ENCODE measurements around the gene CLIP3.
"Not testable (repeated sequence)": the region's sequence is repeated elsewhere in the genome, so short reads cannot be mapped to it uniquely, and the experiment has no call there.

The CLIP3 gene

DNA sequence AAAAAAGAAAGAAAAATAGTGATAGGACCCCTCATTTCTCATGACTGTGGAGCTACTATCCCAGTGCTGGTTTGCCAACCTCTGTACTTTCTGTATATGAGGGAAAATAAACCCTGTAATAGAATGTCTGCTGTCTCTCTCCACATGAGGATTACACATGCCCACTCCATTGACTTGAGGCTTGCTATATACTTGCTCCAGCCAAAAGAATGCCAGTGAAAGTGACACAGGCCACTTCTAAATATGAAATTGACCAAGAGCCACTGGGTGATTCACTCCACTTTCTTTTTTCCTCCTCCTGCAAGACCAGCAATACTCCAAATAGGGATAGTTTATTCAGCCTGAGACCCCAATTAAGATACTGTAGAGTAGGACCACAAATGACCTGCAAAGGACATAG is 15.2 kb upstream of the CLIP3 start:
- DNase-seq: no peak

DNA sequence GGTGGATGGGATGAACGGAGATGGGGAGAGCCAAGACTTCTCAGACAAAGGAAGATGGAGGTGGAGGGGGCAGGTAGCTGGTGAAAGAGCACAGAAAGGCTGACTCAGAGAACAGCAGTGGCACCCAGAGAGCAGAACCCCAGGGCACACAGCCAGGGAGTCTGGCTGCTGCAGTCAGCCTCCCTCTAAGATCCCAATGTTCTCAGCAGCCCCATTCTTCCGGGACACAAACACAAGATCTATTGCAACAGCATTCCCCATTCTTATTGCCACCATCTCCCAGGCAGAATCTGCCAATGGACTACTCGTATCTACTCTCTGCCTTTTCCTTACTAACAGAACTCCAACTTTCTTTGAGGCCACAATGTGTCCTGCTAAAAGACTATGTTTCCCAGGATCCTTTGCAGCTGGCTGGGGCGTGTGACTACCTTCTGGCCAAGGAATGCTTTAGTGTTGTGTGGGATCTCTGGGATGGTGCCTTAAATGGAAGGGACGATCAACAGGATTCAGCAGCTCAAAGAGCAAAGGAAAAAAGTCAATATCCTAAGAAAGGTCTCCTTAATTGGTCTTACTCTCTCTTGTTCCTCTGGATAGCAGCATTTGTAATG is 13.9 kb upstream of the CLIP3 start:
- DNase-seq: no peak

DNA sequence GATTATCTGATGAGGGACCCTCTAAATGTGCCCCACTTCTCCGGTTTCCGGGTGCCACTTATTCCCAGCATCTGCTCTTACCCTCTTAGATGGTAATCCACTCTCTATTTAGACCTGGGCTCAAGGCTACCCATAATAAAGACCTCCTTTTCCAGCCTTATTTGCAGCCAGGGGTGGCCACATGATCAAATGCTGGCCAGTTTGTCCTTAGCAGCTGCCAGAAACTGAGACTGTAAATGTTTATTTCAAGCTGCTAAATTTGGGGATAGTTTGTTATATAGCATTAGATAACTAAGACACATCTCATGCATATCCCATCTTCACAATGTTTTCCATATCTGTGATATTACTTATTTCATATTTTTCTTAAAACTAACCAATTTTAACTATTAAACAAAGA is 11.3 kb upstream of the CLIP3 start:
- DNase-seq: no peak

DNA sequence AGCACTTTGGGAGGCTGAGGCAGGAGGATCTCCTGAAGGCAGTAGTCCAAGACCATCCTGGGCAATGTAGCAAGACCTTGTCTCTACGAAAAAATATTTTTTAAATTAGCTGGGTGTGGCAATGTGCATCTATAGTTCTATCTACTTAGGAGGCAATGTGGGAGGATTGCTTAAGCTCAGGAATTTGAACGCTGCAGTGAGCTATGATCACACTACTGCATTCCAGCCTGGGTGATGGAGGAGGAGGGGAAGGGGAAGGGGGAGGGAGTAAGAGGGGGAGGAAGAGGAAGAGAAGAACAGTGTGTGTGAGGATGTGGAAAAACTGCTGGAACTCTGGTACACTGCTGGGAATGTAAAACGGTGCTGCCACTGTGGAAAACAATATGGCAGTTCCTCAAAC is 9.2 kb upstream of the CLIP3 start:
- DNase-seq: no peak

DNA sequence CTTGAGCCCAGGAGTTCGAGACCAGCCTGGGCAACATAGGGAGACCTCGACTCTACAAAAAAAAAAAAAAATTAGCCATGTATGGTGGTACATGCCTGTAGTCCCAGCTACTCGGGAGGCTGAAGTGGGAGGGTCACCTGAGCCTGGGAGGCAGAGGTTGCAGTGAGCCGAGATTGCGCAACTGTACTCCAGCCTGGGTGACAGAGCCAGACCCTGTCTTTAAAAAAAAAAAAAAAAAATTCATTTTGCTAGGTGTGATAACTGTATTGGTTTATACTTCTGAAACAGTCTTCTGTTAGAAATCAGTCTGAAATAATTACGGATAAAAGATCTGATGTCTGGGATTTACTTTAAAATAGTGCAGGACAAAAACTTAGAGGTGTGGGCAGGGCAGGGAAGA is 8.4 kb upstream of the CLIP3 start:
- DNase-seq: not testable (repeated sequence)

DNA sequence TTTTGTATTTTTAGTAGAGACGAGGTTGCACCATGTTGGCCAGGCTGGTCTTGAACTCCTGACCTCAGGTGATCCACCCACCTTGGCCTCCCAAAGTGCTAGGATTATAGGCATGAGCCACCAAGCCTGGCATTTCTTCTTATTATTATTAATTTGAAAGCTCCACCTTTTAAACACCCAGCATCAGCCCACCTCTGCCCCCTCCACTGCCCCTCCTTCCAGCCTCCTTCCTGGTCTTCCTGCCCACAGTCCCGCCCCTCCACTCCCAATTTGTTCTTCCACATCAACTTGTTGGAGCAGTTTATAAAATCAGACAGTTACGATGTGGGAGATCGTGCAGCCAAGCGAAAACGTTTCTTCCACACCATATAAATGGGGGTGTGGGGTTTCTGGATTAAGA is 7.8 kb upstream of the CLIP3 start:
- DNase-seq: no peak

DNA sequence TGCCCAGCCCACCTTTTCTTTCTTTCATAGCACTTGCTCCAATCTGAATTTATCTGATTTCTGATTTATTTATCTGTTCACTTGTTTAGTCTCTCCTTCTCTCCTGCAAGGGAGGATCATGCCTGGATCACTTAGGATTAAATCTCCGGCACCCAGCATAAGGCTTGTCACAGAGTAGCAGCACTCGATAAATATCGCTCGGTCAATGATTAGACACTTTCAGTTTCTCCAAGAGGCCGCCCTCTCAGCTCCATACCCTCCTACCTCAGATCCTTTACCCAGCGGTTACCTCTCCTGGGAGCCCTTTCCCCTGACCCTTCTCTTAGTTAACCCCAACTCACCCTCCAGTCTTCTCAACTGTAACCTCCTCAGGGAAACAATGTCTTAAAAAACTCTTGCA is 1.4 kb downstream of the CLIP3 start:
- DNase-seq: no peak

DNA sequence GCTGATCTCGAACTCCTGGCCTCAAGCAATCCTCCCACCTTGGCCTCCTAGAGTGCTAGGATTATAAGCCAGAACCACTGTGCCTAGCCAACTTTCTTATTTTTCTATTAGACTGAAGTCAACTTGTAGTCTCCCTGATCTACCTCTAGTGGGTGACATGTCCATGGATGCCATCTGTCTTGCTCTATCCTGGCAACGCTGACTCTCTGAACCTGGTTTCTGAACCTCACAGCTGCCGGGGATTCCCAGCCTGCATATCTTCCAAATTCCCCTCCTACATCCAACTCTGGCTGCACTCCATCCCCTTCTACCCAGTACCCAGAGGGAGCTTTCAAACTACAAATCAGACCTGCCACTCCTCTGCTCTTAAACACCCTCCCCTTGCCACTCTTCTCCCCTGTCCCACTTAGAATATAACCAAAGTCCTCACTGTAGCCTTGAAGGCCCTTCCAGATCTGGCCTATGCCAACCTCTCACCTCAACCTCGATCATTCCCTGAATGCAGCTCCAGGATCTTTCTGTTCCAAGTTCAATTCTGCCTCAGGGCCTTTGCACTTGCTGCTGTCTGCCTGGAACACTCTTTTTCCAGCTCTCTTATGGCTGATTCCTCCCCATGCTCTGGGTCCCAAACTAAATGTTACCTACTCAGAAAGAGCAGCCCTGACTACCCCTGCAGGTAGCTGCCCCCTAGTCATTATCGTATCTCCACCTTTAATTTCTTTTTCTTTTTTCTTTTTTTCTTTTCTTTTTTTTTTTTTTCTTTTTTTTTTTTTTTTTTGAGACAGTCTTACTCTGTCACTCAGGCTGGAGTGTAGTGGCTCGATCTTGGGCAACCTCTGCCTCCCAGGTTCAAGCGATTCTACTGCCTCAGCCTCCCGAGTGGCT is 2.2 kb downstream of the CLIP3 start:
- no peak for DNase-seq

DNA sequence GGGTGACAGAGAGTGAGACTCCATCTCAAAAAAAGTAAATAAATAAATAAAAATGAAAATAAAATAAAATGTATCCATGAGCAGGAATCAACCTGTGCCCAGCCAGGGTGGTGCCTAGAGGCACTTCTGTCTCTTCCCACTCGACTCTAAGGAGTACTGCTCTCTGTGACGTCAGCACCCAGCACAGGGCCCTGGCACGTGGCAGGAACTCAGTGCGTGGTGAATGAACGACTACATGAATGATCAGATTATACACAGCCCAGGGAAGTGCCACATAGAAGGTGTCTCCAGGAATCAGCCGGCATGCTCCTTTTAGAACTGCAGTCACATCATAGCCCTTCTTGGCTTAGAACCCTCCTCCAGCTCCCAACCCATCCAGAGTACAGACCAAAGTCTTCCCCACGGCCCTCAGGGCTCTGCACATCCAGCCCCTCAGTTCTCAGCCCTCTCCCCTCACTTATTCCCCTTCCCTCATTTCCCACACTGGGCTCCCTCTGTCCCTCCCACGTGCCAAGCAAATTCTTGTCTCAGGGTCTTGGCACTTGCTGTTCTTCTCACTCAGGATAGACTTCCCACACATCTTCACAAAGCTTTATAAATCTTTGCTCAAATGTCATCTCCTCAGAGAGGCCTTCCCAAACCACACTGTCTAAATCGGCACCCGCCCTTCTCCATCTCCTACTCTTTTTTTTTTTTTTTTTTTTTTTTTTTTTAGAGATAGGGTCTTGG is 4.2 kb downstream of the CLIP3 start:
- no peak for DNase-seq

DNA sequence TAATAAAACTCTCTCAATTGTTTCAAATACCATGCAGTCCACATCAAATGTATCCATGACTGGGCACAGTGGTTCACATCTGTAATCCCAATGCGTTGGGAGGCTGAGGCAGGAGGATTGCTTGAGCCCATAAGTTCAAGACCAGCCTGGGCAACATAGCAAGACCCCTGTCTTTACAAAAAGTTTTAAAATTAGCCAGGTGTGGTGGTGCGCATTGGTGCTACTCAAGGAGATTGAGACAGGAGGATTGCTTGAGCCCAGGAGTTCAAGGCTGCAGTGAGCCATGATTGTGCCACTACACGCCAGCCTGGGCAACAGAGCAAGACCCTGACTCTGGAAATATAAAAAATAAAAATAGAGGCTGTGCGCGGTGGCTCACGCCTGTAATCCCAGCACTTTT is 5.0 kb downstream of the CLIP3 start:
- DNase-seq: no peak

DNA sequence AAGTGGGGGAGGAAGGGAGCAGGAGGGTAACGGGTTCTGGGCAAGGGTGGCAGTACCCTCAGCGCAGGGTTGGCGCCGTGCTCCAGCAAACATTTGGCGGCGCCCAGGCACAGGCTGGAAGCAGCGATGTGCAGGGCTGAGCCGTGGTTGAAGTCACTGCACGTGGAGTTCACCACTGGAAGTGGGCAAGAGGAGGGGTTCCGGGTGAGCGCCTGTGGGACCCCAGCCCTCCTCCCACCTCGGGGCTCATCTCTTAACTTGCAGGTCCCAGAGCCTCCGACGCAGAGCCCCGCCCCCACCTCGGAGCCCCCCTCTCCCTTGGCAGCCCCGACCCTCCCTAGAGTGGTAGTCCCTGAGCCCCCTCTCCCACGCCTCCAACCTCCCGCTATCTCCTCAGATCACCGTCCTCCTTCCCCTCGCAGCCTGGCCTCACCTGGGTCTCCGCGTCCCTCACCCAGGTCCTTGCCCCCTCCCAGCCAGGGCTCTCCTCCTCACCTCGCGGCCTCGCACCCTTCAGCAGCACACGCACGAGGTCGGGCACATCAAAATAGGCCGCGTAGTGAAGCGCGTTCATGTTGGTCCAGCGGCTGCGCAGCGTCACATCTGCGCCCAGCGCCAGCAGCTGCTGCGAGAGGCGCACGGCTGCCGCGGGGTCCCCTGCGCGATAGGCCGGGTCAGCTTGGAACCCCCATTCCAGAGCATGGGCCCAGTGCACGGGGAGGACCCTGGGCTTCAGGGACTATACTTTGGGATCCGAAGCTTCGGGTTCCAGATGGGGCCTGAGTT is 6.4 kb downstream of the CLIP3 start:
- DNase-seq: no peak

DNA sequence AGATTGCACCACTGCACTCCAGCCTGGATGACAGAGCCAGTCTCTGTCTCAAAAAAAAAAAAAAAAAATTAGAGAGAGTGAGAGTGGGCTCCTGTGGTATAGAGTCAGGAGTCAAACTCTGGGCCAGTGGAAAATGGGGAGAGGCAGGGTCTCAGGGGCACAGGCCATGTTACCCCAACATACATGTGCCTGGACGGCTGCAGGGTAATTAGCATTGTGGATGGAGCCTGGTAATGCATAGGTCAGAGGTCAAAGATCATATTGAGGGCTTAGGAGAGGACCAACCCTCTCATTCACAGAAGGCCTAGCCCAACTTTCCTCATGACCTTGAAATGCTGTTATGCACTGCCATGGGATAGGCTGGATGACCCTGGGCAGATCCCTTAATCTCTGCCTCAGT is 7.1 kb downstream of the CLIP3 start:
- no peak for DNase-seq

DNA sequence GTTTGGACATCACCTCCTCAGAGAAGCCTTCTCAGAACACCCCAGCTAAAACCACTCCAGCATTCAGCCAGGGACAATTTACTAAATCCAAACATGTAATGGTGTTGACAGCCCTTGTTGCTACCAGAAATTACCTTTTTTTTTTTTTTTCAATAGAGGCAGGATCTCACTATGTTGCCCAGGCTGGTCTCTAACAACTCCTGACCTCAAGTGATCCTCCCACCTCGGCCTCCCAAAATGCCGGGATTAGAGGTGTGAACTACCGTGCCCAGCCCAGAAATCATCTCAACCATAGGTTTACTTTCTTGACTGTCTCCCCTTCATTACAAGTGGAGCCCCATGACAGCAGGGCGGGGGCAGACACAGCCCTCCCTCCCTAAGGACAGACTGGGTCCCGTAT is 9.2 kb downstream of the CLIP3 start:
- no peak for DNase-seq

DNA sequence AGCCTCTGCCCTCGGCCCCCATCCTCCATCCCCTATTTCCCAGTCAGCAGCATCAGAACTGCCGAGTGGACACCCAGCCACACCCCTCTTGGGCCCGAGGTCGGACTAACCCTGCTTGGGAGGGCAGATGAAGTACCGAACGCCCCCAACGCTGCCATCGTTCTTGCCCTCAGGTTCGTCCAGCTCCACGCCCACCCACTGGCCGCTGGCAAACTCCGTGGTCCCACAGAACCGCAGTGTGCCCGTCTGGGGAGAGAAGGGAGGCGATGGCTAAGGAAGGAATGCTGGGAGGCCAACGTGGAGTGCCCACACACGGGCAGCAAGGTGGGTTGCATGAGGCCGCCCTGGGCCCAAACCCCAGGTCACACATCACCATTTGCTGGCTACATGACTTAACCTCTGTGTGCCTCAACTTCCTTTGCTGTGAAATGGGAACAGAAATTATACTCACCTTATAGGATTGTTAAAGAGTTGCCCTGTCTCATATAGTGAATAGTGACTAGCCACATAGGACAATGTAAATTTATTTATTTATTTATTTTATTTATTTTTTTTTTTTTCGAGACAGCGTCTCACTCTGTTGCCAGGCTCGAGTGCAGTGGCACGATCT is 13.5 kb downstream of the CLIP3 start:
- DNase-seq: no peak

DNA sequence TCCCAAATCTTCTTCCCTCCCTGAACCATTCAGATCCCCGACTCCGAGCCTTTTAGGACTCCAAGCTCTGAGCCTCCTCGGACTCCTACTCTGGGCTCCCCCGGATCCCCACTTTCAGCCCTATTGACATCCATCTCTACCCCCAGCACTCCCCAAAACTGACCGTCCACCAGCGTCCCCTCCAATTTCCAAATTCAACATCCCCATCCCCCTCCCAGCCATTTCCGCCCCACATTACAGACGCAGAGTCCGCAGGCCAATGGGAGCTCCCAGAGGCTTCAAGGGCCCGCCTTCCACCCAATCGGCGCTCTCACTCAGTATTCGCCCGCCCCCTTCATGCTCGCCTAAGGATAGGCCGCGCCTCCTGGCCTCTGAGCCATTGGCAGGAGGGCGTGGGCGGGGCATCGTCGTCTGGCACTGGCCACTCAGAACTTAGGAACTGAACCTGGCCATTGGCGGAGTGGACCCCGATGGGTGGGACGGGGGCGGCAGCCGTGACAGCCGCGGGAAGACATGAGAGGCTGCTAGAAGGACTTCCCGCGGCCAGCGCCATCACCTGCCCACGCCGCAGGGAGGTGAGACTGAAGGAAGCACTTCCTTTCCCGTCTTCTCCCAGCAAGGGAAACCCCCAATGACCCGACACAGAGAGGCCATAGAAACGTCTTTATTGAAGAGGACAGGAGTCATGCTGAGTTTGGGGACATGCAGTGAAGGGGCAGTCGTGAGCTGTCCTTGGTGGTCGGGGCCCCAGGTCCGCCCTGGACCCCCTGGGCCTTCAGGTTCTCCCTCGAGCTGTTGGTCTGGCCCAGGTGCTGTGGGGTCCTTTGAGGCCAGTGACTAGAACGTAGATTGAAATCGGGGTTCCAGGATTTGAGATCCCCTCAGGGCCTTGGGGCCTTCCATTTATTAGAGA is 18.4 kb downstream of the CLIP3 start, which contains the start of gene ALKBH6:
Gene ALKBH6 (minus strand): TSS at position 202 of the 913 bp plus-strand sequence. CDS start 816 bp downstream, outside the sequence.
- DNase-seq: peak; percentile 99

DNA sequence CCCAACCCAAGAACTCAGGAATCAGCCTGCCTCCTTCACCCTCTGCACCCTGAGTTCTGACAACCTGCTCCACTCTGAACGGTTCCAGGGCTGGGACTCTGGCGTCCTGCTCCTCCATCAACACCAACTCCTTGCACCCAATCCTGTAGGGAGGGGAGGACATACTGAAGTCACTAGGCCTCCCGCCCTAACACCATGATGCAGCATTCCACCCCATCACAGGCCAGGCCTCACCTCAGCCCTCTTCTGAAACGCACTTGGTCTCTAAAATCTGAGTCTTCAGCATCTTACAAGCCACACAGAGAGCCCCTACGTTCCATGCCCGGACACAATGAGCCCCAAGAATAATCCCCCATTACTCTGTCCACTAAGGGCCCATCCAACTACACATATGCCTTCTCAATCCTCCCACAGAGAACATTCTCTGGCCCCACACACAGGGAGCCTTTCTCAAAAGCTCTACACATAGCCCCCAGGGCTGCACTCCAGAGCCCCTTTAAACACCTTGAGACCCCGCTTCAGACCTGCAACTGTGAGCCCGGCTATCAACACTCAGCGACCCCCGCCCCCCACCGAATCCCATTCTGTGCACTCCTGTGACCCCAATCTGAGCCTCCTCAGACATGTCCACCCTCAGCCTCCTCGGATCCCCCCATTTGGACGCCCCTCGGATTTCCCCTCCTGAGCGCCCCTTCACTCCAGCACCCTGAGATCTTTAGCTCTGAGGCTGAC is 19.2 kb downstream of the CLIP3 start:
- no peak for DNase-seq

DNA sequence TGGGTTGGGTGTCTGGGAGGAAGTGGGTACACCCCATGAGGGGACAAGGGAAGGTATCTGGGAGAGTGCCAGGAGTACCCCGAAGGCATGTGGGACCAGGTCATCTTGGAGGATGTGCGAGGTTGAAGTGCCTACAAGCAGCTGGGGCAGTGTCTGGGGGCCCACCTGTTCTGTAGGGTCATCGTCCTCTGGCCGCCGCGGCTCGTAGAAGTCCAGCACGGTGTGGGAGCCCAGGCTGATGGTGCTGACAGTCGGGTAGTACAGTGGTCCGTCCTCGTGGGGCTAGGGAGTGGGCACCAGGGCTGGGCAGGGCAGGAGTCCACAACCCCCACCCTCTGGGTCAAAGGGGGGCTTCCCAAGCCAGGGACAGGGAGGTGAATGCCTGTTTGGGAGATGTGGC is 22.3 kb downstream of the CLIP3 start:
- DNase-seq: no peak

DNA sequence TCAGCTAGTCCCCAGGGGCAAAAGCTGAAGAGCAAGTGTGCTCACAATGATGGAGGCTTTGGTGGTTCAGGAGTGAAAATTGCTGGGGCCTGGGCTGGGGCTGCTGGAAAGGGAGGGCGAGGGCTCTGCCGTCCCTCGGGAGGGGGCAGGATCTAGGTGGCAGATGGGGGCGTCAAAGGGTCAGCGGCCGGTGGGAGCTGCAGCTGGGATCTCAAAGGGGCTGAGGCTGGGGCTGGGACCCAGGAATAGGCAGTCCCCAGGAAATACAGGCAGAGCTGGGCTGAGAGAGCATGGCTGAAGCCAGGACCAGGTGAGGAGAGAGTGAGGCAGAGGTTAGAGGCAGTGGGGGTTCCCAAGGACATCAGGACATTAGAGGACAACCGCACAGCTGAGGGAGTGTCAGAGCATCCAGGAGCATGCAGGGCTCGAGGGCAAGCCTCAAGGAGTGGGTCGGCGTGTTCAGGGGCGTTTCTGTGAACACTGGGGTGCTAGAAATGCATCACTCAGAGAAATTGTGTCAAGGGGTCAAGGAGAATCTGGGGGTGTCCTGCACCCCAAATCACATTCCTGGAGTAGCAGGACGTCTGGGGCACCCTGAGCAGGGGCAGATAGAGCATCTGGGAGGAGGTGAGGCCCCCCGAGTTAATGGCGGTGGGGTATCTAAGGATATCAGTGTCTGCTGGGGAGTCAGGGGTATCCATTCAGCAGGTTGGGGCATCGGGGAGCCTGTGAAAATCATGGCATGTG is 22.9 kb downstream of the CLIP3 start:
- DNase-seq: no peak

DNA sequence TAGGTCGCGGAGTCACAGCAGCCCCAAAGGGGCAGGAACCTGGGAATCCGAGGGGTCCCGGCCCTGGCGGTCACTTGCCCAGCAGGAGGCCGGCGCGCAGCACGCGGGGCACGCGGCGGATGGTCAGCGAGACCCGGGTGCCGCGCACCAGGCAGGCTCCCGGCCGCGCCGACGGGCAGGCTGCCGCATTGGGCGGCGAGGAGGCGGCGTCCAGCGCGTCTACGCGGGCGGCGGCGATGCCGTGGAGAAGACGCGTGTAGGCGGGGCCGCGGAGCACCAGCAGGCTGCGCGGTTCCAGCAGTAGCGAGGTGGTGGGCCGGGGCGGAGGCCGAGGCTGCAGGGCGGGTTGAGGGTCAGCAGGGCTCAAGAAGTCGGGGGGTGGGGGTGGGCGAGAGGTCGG is 23.5 kb downstream of the CLIP3 start:
- DNase-seq: peak; percentile 47 to 71

All from SHP77 (cell line).